ENCODE data around the gene AZGP1. TPM values are rescaled to one million over a fixed set of nuclear protein-coding genes. Genes with fewer than 3 reads are reported as not detected.

The AZGP1 gene
- total RNA-seq, result under 1 TPM; 0.49 to 0.82 (median 0.59) TPM
- 1 to 10 TPM in 2 of 3 donors, under 1 TPM in 1; 0.73 to 2.4 (median 1.6) TPM for polyA plus RNA-seq
- long read RNA-seq, donor 1, result 0 reads
- long read RNA-seq, donor 2, result 0 reads

DNA sequence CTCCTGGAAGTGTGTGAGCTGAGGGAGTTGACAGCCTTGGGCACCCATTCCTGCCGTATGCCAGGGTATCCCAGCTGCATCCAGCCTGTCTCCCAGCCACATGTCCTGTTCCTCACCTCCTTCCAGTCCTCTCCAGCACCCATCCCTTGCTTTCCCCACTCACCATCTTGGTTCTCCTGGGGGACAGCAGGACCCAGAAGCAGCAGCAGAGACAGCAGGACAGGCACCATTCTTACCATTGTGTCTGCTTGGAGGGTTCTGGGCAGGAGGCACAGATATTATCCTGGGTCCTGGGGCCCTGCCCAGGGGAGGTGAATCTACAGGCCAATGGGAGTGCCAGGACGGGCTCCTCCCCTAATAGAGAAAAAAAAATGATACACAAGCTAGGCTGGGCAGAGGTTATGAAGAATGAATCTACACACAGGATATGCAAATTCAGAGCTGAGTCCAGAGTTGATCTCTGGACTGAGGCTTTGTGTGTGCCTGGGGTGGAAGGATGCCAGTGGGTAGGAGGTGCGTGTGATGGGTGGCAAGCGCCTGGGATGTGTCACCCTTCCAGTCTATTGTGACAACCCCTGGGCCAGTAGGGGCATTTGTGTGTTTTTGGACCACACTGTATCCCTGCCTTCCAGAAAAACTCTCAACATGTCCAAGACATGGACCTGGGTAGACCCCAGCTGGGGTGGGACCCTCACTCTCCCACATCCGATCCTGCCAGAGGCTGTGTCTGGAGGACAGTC is at the start of gene AZGP1:
Gene AZGP1 (minus strand): TSS at position 250 of the 740 bp plus-strand sequence. CDS start 11 bp downstream, at position 239.
- WGBS, 3 donors, result 52 to 61% (median 60%) methylated on average over 5 of the region's 5 CpGs
- Histone ChIP-seq H3K27me3 (ENCODE audit: insufficient read depth in 3 of 3, low read length in 2 of 3) (no peaks in the 10 kb centered on the region), H3K4me3 (no peak within 1 kb of the TSS)

DNA sequence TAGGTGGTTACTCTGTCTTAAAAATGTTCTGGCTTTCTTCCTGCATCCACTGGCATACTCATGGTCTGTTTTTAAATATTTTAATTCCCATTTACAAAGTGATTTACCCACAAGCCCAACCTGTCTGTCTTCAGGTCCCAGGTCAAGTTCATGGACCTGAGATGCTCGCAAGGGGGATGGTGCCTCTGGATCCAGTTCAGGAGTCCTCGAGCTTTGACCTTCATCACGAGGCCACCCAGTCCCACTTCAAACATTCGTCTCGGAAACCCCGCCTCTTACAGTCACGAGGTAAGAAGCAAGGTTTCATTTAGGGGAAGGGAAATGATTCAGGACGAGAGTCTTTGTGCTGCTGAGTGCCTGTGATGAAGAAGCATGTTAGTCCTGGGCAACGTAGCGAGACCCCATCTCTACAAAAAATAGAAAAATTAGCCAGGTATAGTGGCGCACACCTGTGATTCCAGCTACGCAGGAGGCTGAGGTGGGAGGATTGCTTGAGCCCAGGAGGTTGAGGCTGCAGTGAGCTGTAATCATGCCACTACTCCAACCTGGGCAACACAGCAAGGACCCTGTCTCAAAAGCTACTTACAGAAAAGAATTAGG is 48.3 kb upstream of the AZGP1 start:
- ATAC-seq, result no peak
- Histone ChIP-seq H3K4me3 (no peak overlapping the region), H3K36me3 (ENCODE audit: insufficient read depth in 1 of 2, low read depth in 1 of 2) (peaks cover 5 to 85% of the 10 kb centered on the region in 2 donors), H3K27me3 (ENCODE audit: insufficient read depth in 3 of 3, low read length in 2 of 3) (no peaks in the 10 kb centered on the region), H3K9me3 (no peaks in the 10 kb centered on the region), H3K27ac (no peak overlapping the region), H3K4me1 (peaks cover 6% of the 10 kb centered on the region)
- no peak for DNase-seq
- TF ChIP-seq, protein P1, sequence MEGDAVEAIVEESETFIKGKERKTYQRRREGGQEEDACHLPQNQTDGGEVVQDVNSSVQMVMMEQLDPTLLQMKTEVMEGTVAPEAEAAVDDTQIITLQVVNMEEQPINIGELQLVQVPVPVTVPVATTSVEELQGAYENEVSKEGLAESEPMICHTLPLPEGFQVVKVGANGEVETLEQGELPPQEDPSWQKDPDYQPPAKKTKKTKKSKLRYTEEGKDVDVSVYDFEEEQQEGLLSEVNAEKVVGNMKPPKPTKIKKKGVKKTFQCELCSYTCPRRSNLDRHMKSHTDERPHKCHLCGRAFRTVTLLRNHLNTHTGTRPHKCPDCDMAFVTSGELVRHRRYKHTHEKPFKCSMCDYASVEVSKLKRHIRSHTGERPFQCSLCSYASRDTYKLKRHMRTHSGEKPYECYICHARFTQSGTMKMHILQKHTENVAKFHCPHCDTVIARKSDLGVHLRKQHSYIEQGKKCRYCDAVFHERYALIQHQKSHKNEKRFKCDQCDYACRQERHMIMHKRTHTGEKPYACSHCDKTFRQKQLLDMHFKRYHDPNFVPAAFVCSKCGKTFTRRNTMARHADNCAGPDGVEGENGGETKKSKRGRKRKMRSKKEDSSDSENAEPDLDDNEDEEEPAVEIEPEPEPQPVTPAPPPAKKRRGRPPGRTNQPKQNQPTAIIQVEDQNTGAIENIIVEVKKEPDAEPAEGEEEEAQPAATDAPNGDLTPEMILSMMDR (IDR thresholded peaks at IDR 0.05), result no peak
- intact Hi-C loops (cut with DNase I), result no loop called here
- WGBS, 3 donors, result 87 to 88% (median 88%) methylated on average over 12 of the region's 12 CpGs

More for the DNA sequence above, at the start of gene AZGP1:
- Histone ChIP-seq H3K9me3 (no peaks in the 10 kb centered on the region), H3K4me1 (no peaks in the 10 kb centered on the region), H3K27ac (no peak within 1 kb of the TSS), H3K36me3 (ENCODE audit: insufficient read depth in 1 of 2, low read depth in 1 of 2) (no peaks in the 10 kb centered on the region)
- intact Hi-C loops (cut with DNase I), result no loop called here
- no peak for DNase-seq
- TF ChIP-seq, protein P1 (IDR thresholded peaks at IDR 0.05), result no peak
- ATAC-seq, result no peak

DNA sequence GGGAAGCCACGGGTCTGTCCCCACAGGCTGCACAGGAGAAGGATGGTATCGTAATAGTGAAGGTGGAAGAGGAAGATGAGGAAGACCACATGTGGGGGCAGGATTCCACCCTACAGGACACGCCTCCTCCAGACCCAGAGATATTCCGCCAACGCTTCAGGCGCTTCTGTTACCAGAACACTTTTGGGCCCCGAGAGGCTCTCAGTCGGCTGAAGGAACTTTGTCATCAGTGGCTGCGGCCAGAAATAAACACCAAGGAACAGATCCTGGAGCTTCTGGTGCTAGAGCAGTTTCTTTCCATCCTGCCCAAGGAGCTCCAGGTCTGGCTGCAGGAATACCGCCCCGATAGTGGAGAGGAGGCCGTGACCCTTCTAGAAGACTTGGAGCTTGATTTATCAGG is 47.7 kb upstream of the AZGP1 start:
- ATAC-seq (no peak), DNase-seq (no peak)
- Histone ChIP-seq H3K4me3 (no peak overlapping the region), H3K4me1 (peaks cover 6% of the 10 kb centered on the region), H3K9me3 (no peaks in the 10 kb centered on the region), H3K27me3 (ENCODE audit: insufficient read depth in 3 of 3, low read length in 2 of 3) (no peaks in the 10 kb centered on the region), H3K36me3 (ENCODE audit: insufficient read depth in 1 of 2, low read depth in 1 of 2) (peaks cover 5 to 84% of the 10 kb centered on the region in 2 donors), H3K27ac (no peak overlapping the region)
- intact Hi-C loops (cut with DNase I), result no loop called here
- WGBS, 3 donors, result 95 to 97% (median 95%) methylated on average over 12 of the region's 12 CpGs
- TF ChIP-seq, protein P1 (IDR thresholded peaks at IDR 0.05), result no peak

DNA sequence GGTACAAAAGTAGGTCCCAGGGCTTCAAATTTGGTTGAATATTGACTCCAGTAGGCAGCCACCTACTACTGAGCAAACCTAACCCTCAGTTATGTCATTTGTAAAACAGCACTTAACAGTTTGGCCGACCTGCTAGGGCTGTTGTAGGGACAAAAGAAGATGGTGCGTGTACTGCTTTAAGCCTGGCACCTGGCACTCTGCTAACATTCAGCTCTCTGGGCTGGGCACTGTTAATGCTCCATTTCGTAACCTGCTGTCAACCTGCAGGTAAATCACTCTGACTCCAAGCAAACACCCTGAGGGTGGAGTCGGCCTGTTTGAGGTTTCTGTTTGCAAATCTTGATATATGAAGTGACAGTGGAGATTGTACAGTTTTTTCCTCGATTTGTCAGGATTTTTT is 46.8 kb upstream of the AZGP1 start:
- WGBS, 3 donors, result 76 to 88% (median 78%) methylated on average over 5 of the region's 5 CpGs
- TF ChIP-seq, protein P1 (IDR thresholded peaks at IDR 0.05), result no peak
- H3K4me1 ChIP-seq, result peaks cover 10% of the 10 kb centered on the region
- H3K36me3 ChIP-seq (ENCODE audit: insufficient read depth in 1 of 2, low read depth in 1 of 2), result peaks cover 5 to 75% of the 10 kb centered on the region in 2 donors
- H3K27me3 ChIP-seq (ENCODE audit: insufficient read depth in 3 of 3, low read length in 2 of 3), result no peaks in the 10 kb centered on the region
- intact Hi-C loops (cut with DNase I), result no loop called here
- no peak overlapping the region for H3K4me3 ChIP-seq
- H3K9me3 ChIP-seq, result no peaks in the 10 kb centered on the region
- no peak overlapping the region for H3K27ac ChIP-seq
- no peak for DNase-seq
- ATAC-seq, result peak; percentile 35 to 86 (median 78)

Measured in psoas muscle (tissue), 8 donors.